CD14-positive monocyte (primary cell): ENCODE results near the gene PPP1R16B. TPM values are rescaled to one million over a fixed set of nuclear protein-coding genes. Genes with fewer than 3 reads are reported as not detected.

Experiments used
- DNase-seq, 3 donors: peaks; one replicate each; pipeline ENCODE4 v3.0.0-alpha.2; 2011 to 2022
- H2AFZ ChIP-seq: 2 replicates; pipeline ENCODE4 v1.6.0; 2012; ENCODE audit warnings: mild to moderate bottlenecking, low read depth, low read length, inconsistent platforms; ENCODE audit not compliant: insufficient read depth, poor library complexity, severe bottlenecking
- H3K27ac ChIP-seq, 2 donors: 1 replicate in 1 of 2; 2 replicates in 1 of 2; pipeline ENCODE4 v1.5.1; 2012 to 2013; ENCODE audit warnings: low read length in 2 of 2, control low read depth in 1 of 2, inconsistent platforms in 1 of 2, low read depth in 1 of 2, mild to moderate bottlenecking in 1 of 2
- H3K27me3 ChIP-seq, 2 donors: one replicate each; pipeline versions ENCODE4 v1.6.0 to v1.6.1; 2011 to 2013; ENCODE audit warnings: low read length in 2 of 2; ENCODE audit not compliant: control insufficient read depth in 2 of 2, insufficient read depth in 2 of 2
- H3K36me3 ChIP-seq, 2 donors: replicated peaks in 1 of 2; 1 replicate in 1 of 2; 2 replicates in 1 of 2; pipeline versions ENCODE4 v1.5.1 to v1.6.1; 2012 to 2013; ENCODE audit warnings: low read length in 2 of 2, control low read depth in 1 of 2, inconsistent platforms in 1 of 2, mild to moderate bottlenecking in 1 of 2; ENCODE audit not compliant: insufficient read depth in 2 of 2, control insufficient read depth in 1 of 2
- H3K4me1 ChIP-seq, 2 donors: 1 replicate in 1 of 2; 2 replicates in 1 of 2; pipeline versions ENCODE4 v1.5.1 to v1.6.1; 2012 to 2013; ENCODE audit warnings: low read length in 2 of 2, control low read depth in 1 of 2, inconsistent platforms in 1 of 2, mild to moderate bottlenecking in 1 of 2, moderate library complexity in 1 of 2; ENCODE audit not compliant: insufficient read depth in 2 of 2, control insufficient read depth in 1 of 2
- H3K4me2 ChIP-seq: replicated peaks from 2 replicates; pipeline ENCODE3; 2012; ENCODE audit warnings: low read length, moderate library complexity, mild to moderate bottlenecking; ENCODE audit not compliant: poor library complexity, severe bottlenecking; ENCODE audit errors: extremely low read depth
- H3K4me3 ChIP-seq, 3 experiments: fragments of 200-600 bp in 1 of 3; sonication (generic) in 1 of 3; replicated peaks in 1 of 3; 1 replicate in 2 of 3; 2 replicates in 1 of 3; pipeline ENCODE4 v1.5.1; 2011 to 2013; ENCODE audit warnings: low read length in 3 of 3, mild to moderate bottlenecking in 3 of 3, control low read depth in 2 of 3, low read depth in 2 of 3, inconsistent platforms in 1 of 3, moderate library complexity in 1 of 3
- H3K79me2 ChIP-seq: 2 replicates; pipeline ENCODE4 v1.6.0; 2012; ENCODE audit warnings: mild to moderate bottlenecking, control low read depth, inconsistent platforms, low read length, moderate library complexity; ENCODE audit not compliant: insufficient read depth
- H3K9ac ChIP-seq: 2 replicates; pipeline ENCODE4 v1.6.0; 2017; ENCODE audit warnings: low read length, mild to moderate bottlenecking; ENCODE audit not compliant: insufficient read depth, poor library complexity, severe bottlenecking
- H3K9me3 ChIP-seq, 2 donors: replicated peaks in 1 of 2; 1 replicate in 1 of 2; 2 replicates in 1 of 2; pipeline versions ENCODE4 v1.5.1 to v1.6.1; 2012 to 2013; ENCODE audit warnings: low read length in 2 of 2, control low read depth in 1 of 2; ENCODE audit not compliant: control insufficient read depth in 1 of 2, insufficient read depth in 1 of 2
- H4K20me1 ChIP-seq: 2 replicates; pipeline ENCODE4 v1.6.0; 2012; ENCODE audit warnings: mild to moderate bottlenecking, low read length, control low read depth, moderate library complexity; ENCODE audit not compliant: insufficient read depth
- H3K27ac Mint-ChIP-seq, 7 donors: one replicate each; pipeline ENCODE4 v1.8.0; 2020; ENCODE audit warnings: mild to moderate bottlenecking in 7 of 7, mixed read lengths in 7 of 7, moderate library complexity in 6 of 7, inconsistent platforms in 2 of 7
- H3K27me3 Mint-ChIP-seq, 3 donors: one replicate each; pipeline ENCODE4 v1.8.0; 2021 to 2022; ENCODE audit warnings: low read depth in 3 of 3, mild to moderate bottlenecking in 3 of 3, mixed read lengths in 3 of 3, moderate library complexity in 3 of 3, inconsistent platforms in 1 of 3
- H3K36me3 Mint-ChIP-seq, 2 donors: one replicate each; pipeline ENCODE4 v1.8.0; 2020; ENCODE audit warnings: mixed read lengths in 2 of 2, inconsistent platforms in 1 of 2, mild to moderate bottlenecking in 1 of 2
- H3K4me1 Mint-ChIP-seq: one replicate; pipeline ENCODE4 v1.8.0; 2020; ENCODE audit warnings: mild to moderate bottlenecking, mixed read lengths
- H3K4me3 Mint-ChIP-seq, 2 donors: one replicate each; pipeline ENCODE4 v1.8.0; 2020; ENCODE audit warnings: mild to moderate bottlenecking in 2 of 2, mixed read lengths in 2 of 2, moderate library complexity in 1 of 2
- H3K9me3 Mint-ChIP-seq, 7 donors: one replicate each; pipeline ENCODE4 v1.8.0; 2020 to 2022; ENCODE audit warnings: mixed read lengths in 7 of 7, mild to moderate bottlenecking in 6 of 7, moderate library complexity in 6 of 7, inconsistent platforms in 2 of 7
- CTCF ChIP-seq: fragments of 200-600 bp; IDR thresholded peaks from one replicate; pipeline ENCODE4 v1.8.0; 2022; ENCODE audit warnings: antibody characterized with exemption, mild to moderate bottlenecking
- WGBS: methylation state at CpG from one replicate; pipeline ENCODE4 v1.1.5; 2013; ENCODE audit warnings: missing lambda C conversion rate; ENCODE audit not compliant: insufficient coverage; 5-methylcytosine and 5-hydroxymethylcytosine counted together
- intact Hi-C, 2 donors: fragments of 100-400 bp; cut with micrococcal nuclease; formaldehyde crosslinking; loops; one replicate each; pipeline versions ENCODE4 v1.15.0 to v1.15.1; 2023
- polyA plus RNA-seq, 3 donors: library from polyadenylated mRNA; depleted of rRNA in 1 of 3; unstranded in 2 of 3; stranded (reverse) in 1 of 3; fragments of 300-500 nt in 2 of 3; fragments of >200 nt in 1 of 3; fragmentation: Illumina TruSeq in 2 of 3; gene quantifications; 1 replicate in 2 of 3; 2 replicates in 1 of 3; pipeline ENCODE4 v1.2.3, GENCODE V29; 2012 to 2021

The PPP1R16B gene
- polyA plus RNA-seq, 3 donors = 1.1 to 4.4 (median 1.4) TPM

- no peak for DNase-seq
- Histone ChIP-seq H2AFZ (no peak overlapping the region), H3K4me2 (no peak overlapping the region), H3K4me3 (no peak overlapping the region), H3K27ac (no peak overlapping the region), H3K4me1 (no peaks in the 10 kb centered on the region), H3K9ac (no peak overlapping the region), H4K20me1 (no peaks in the 10 kb centered on the region), H3K79me2 (peaks cover 100% of the 10 kb centered on the region), H3K36me3 (peaks cover 8 to 46% of the 10 kb centered on the region in 2 donors), H3K27me3 (no peaks in the 10 kb centered on the region), H3K9me3 (no peaks in the 10 kb centered on the region)
- peaks cover 21 to 50% of the 10 kb centered on the region in 2 donors for H3K36me3 Mint-ChIP-seq
- no CpG with 5 or more reads among the region's 5 CpGs for WGBS
- intact Hi-C loops = loop anchor here in 1 of 2 donors (10.0 kb wide), 1 partner anchor 110 kb away; no protein-coding TSS in a partner anchor
- no peaks in the 10 kb centered on the region for H3K9me3 Mint-ChIP-seq
- TF ChIP-seq CTCF = no peak
- H3K27ac Mint-ChIP-seq = no peak overlapping the region
- H3K27me3 Mint-ChIP-seq = peaks cover 0 to 1% (median 0%) of the 10 kb centered on the region in 3 donors
- no peak overlapping the region for H3K4me3 Mint-ChIP-seq
- peaks cover 25% of the 10 kb centered on the region for H3K4me1 Mint-ChIP-seq
Measured at GRCh38 chr20:38934530-38934929, 129.0 kb downstream of the PPP1R16B start.

DNA sequence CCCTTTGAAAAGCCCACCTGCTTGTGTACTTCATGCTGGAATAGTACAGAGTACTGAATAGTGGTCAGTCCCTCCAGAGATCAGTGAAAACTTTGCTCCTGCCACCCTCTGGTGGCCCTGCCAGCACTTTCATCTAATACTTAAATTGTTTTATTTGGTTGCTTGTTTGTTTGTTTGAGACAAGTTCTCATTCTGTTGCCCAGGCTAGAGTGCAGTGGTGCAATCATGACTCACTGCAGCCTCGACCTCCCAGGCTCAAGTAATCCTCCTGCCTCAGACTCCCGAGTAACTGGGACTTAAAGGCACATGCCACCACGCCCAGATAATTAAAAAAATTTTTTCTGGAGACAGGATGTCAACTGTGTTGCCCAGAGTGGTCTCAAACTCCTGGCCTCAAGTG is 129.8 kb downstream of the PPP1R16B start:
- Mint-ChIP-seq H3K27me3 (peaks cover 0 to 1% (median 0%) of the 10 kb centered on the region in 3 donors), H3K9me3 (no peaks in the 10 kb centered on the region), H3K36me3 (peaks cover 22 to 58% of the 10 kb centered on the region in 2 donors), H3K27ac (peak overlapping the region in 3 of 7 donors; percentile 37 to 57 (median 40)), H3K4me3 (no peak overlapping the region), H3K4me1 (peaks cover 19% of the 10 kb centered on the region)
- H3K27me3 ChIP-seq = no peaks in the 10 kb centered on the region
- intact Hi-C loops = loop anchor here in 1 of 2 donors (10.0 kb wide), 1 partner anchor 110 kb away; no protein-coding TSS in a partner anchor
- H3K9ac ChIP-seq = no peak overlapping the region
- 17% methylated on average over 1 of the region's 3 CpGs for WGBS
- no peak overlapping the region for H2AFZ ChIP-seq
- H3K27ac ChIP-seq = no peak overlapping the region
- no peaks in the 10 kb centered on the region for H4K20me1 ChIP-seq
- no peak overlapping the region for H3K4me2 ChIP-seq
- no peak for DNase-seq
- H3K4me1 ChIP-seq = no peaks in the 10 kb centered on the region
- peaks cover 100% of the 10 kb centered on the region for H3K79me2 ChIP-seq
- no peak overlapping the region for H3K4me3 ChIP-seq
- no peaks in the 10 kb centered on the region for H3K9me3 ChIP-seq
- no peak for TF ChIP-seq CTCF
- peaks cover 11 to 48% of the 10 kb centered on the region in 2 donors for H3K36me3 ChIP-seq
